Esophagus squamous epithelium (tissue), 5 donors: ENCODE measurements around the gene PIN4. TPM values are rescaled to one million over a fixed set of nuclear protein-coding genes. Genes with fewer than 3 reads are reported as not detected.

Experiments
- DNase-seq: peaks from one replicate; lab custom pipeline; 2025; lab: John Stamatoyannopoulos, UW
- H3K27ac ChIP-seq, 4 donors: fragments of 200-600 bp; sonication (generic); one replicate each; pipeline ENCODE4 v1.5.1; 2016 to 2019; ENCODE audit warnings: mild to moderate bottlenecking in 1 of 4
- H3K27me3 ChIP-seq, 4 donors: fragments of 200-600 bp; sonication (generic); 1 replicate in 3 of 4; 2 replicates in 1 of 4; pipeline versions ENCODE4 v1.5.1 to v1.6.0; 2017 to 2021; ENCODE audit warnings: antibody characterized with exemption in 1 of 4
- H3K36me3 ChIP-seq, 3 donors: fragments of 200-600 bp; sonication (generic); one replicate each; pipeline ENCODE4 v1.5.1; 2016 to 2019
- H3K4me1 ChIP-seq, 3 donors: fragments of 200-600 bp; sonication (generic); one replicate each; pipeline ENCODE4 v1.5.1; 2017 to 2019
- H3K4me3 ChIP-seq, 4 donors: fragments of 200-600 bp; sonication (generic); 1 replicate in 3 of 4; 2 replicates in 1 of 4; pipeline ENCODE4 v1.5.1; 2016 to 2019; ENCODE audit warnings: mild to moderate bottlenecking in 2 of 4, moderate library complexity in 1 of 4
- H3K9me3 ChIP-seq, 3 donors: fragments of 200-600 bp; sonication (generic); one replicate each; pipeline ENCODE4 v1.5.1; 2016 to 2019
- CTCF ChIP-seq, 6 experiments: fragments of 450-650 bp in 4 of 6; fragments of 200-600 bp in 2 of 6; sonication (generic) in 2 of 6; IDR thresholded peaks; one replicate each; pipeline ENCODE4 v1.5.1; 2016 to 2019; ENCODE audit warnings: antibody characterized with exemption in 6 of 6, mild to moderate bottlenecking in 4 of 6, moderate library complexity in 4 of 6
- POLR2A ChIP-seq, 4 donors: fragments of 450-650 bp; IDR thresholded peaks; one replicate each; pipeline ENCODE4 v1.6.1; 2017; ENCODE audit warnings: antibody characterized with exemption in 4 of 4, mild to moderate bottlenecking in 4 of 4, moderate library complexity in 3 of 4
- WGBS, 2 donors: methylation state at CpG; one replicate each; pipeline ENCODE4 v1.1.5; 2018; 5-methylcytosine and 5-hydroxymethylcytosine counted together
- intact Hi-C: fragments of 100-400 bp; cut with DNase I; formaldehyde crosslinking; loops from one replicate; pipeline ENCODE4 v1.15.0; 2022
- total RNA-seq, 4 donors: library from RNA; depleted of rRNA; stranded (reverse); fragments of >200 nt; gene quantifications; one replicate each; pipeline ENCODE4 v1.1.0, GENCODE V29; 2016
- donor health status: DM: yes; HTN: yes; CAD: no.

PIN4 gene
- total RNA-seq, 4 donors from 2014 or later: 4.7 to 15.1 (median 9.2) TPM

- H3K27me3 ChIP-seq: no peaks in the 10 kb centered on the region
- no peaks in the 10 kb centered on the region for H3K4me1 ChIP-seq
- no peak for DNase-seq
- no peak overlapping the region for H3K4me3 ChIP-seq
- peaks cover 0 to 60% (median 0%) of the 10 kb centered on the region in 3 donors for H3K36me3 ChIP-seq
- intact Hi-C loops: no loop called here
- no peak for TF ChIP-seq POLR2A (IDR thresholded peaks at IDR 0.05)
- WGBS, 2 donors: 68 to 80% methylated on average over 7 of the region's 7 CpGs
- peak overlapping the region in 1 of 4 donors; percentile 22 for H3K27ac ChIP-seq
- no peaks in the 10 kb centered on the region for H3K9me3 ChIP-seq
Observed at GRCh38 chrX:72201836-72202536, 20.4 kb downstream of the PIN4 start.

GRCh38 chrX:72202792-72203401 lies 21.3 kb downstream of the PIN4 start:
- Histone ChIP-seq H3K36me3 (peaks cover 0 to 54% (median 0%) of the 10 kb centered on the region in 3 donors), H3K27me3 (no peaks in the 10 kb centered on the region), H3K27ac (no peak overlapping the region), H3K9me3 (no peaks in the 10 kb centered on the region), H3K4me1 (no peaks in the 10 kb centered on the region), H3K4me3 (no peak overlapping the region)
- no peak for TF ChIP-seq CTCF (IDR thresholded peaks at IDR 0.05)
- TF ChIP-seq POLR2A (IDR thresholded peaks at IDR 0.05): no peak
- no peak for DNase-seq
- WGBS, 2 donors: 37 to 59% methylated on average over 3 to 4 of the region's 4 CpGs
- intact Hi-C loops: no loop called here

- Histone ChIP-seq H3K4me1 (no peaks in the 10 kb centered on the region), H3K27me3 (no peaks in the 10 kb centered on the region), H3K27ac (no peak overlapping the region), H3K9me3 (no peaks in the 10 kb centered on the region), H3K36me3 (peaks cover 0 to 48% (median 0%) of the 10 kb centered on the region in 3 donors), H3K4me3 (no peak overlapping the region)
- intact Hi-C loops: no loop called here
- DNase-seq: no peak
- TF ChIP-seq POLR2A (IDR thresholded peaks at IDR 0.05) (no peak), CTCF (IDR thresholded peaks at IDR 0.05) (no peak)
- WGBS, 2 donors: 63 to 67% methylated on average over 5 to 6 of the region's 6 CpGs
Observed at GRCh38 chrX:72203421-72203820, 21.9 kb downstream of the PIN4 start.

GRCh38 chrX:72205706-72206105 lies 24.1 kb downstream of the PIN4 start:
- whole genome bisulfite sequencing, 2 donors: 88 to 93% methylated on average over 2 of the region's 2 CpGs
- no peak overlapping the region for H3K27ac ChIP-seq
- H3K9me3 ChIP-seq: no peaks in the 10 kb centered on the region
- intact Hi-C loops: no loop called here
- no peaks in the 10 kb centered on the region for H3K4me1 ChIP-seq
- peaks cover 0 to 36% (median 0%) of the 10 kb centered on the region in 3 donors for H3K36me3 ChIP-seq
- TF ChIP-seq POLR2A (IDR thresholded peaks at IDR 0.05): no peak
- no peak for TF ChIP-seq CTCF (IDR thresholded peaks at IDR 0.05)
- peaks cover 0 to 4% (median 0%) of the 10 kb centered on the region in 4 donors for H3K27me3 ChIP-seq
- no peak overlapping the region for H3K4me3 ChIP-seq
- DNase-seq: no peak

- peaks cover 0 to 36% (median 0%) of the 10 kb centered on the region in 3 donors for H3K36me3 ChIP-seq
- no peak for DNase-seq
- H3K9me3 ChIP-seq: no peaks in the 10 kb centered on the region
- peaks cover 0 to 4% (median 0%) of the 10 kb centered on the region in 4 donors for H3K27me3 ChIP-seq
- 85 to 100% methylated on average over 1 to 4 of the region's 4 CpGs for WGBS, 2 donors
- H3K27ac ChIP-seq: no peak overlapping the region
- H3K4me3 ChIP-seq: no peak overlapping the region
- no peak for TF ChIP-seq POLR2A (IDR thresholded peaks at IDR 0.05)
- no peak for TF ChIP-seq CTCF (IDR thresholded peaks at IDR 0.05)
- intact Hi-C loops: no loop called here
- H3K4me1 ChIP-seq: no peaks in the 10 kb centered on the region
Observed at GRCh38 chrX:72207366-72207765, 25.8 kb downstream of the PIN4 start.
